Measurements from ENCODE around the gene DOCK2. TPM values are rescaled to one million over a fixed set of nuclear protein-coding genes. Genes with fewer than 3 reads are reported as not detected.

Gene DOCK2
- total and polyA plus RNA-seq, 2 donors (not counting 3 experiments of a cell fraction or from before 2014, with no cell fraction given): 0.62 to 4.8 TPM

DNA sequence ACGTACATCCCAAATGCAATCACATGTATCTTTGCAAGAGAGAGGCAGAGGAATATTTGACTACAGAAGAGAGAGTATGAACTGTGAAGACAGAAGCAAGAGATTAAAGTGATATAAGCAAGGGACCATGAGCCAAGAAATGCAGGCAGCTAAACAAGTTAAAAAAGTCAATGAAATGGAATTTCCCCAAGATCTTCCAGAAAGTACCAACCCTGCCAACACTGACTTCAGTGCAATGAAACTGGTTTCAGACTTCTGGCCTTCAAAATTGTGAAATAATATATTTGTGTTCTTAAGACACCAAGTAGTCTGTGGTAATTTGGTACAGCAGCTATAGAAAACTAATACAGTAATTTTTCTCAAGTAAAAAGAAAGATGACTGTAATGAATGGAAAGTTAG is 489.6 kb downstream of the DOCK2 start:
- no peak overlapping the region for H3K4me2 ChIP-seq (ENCODE audit: insufficient read depth, low read length)
- FAIRE-seq (no peak), DNase-seq (ENCODE audit: low read depth, low spot score) (no peak)
- intact Hi-C loops (cut with micrococcal nuclease) (no loop called here), dilution Hi-C loops (cut with MboI; ENCODE audit: extremely low pct_ligation_motif_present, low sequenced_read_pairs) (no loop called here)
- ChIA-PET CTCF (no interaction called here), POLR2A (no interaction called here)
- no peak overlapping the region for H3K27ac ChIP-seq (ENCODE audit: insufficient read depth, low read depth, low read length)
- H3K79me2 ChIP-seq (ENCODE audit: control insufficient read depth, insufficient read depth, low read length): no peaks in the 10 kb centered on the region
- H3K9me3 ChIP-seq (replicated peaks; ENCODE audit: control insufficient read depth, insufficient read depth, low read length): no peaks in the 10 kb centered on the region
- no peaks in the 10 kb centered on the region for H3K27me3 ChIP-seq (ENCODE audit: control insufficient read depth in 2 of 2, insufficient read depth in 2 of 2, low read length in 2 of 2)
- TF ChIP-seq JUN (IDR thresholded peaks at IDR 0.05; ENCODE audit: borderline replicate concordance, insufficient read depth, insufficient read length, low read depth) (no peak), POLR2A (IDR thresholded peaks at IDR 0.05; ENCODE audit: low read depth, low read length) (no peak), FOS (IDR thresholded peaks at IDR 0.05; ENCODE audit: borderline replicate concordance, insufficient read depth, low read length) (no peak), EZH2 (IDR thresholded peaks at IDR 0.05; ENCODE audit: borderline replicate concordance, low read depth, low read length, severe bottlenecking) (no peak), MYC (IDR thresholded peaks at IDR 0.05; ENCODE audit: low read depth, low read length) (no peak), POLR2AphosphoS5 (IDR thresholded peaks at IDR 0.05; ENCODE audit: insufficient read depth, low read depth, low read length) (no peak), GATA2 (IDR thresholded peaks at IDR 0.05; ENCODE audit: insufficient read depth, insufficient read length, low read depth, low read length) (no peak)
- TF ChIP-seq, protein P1, sequence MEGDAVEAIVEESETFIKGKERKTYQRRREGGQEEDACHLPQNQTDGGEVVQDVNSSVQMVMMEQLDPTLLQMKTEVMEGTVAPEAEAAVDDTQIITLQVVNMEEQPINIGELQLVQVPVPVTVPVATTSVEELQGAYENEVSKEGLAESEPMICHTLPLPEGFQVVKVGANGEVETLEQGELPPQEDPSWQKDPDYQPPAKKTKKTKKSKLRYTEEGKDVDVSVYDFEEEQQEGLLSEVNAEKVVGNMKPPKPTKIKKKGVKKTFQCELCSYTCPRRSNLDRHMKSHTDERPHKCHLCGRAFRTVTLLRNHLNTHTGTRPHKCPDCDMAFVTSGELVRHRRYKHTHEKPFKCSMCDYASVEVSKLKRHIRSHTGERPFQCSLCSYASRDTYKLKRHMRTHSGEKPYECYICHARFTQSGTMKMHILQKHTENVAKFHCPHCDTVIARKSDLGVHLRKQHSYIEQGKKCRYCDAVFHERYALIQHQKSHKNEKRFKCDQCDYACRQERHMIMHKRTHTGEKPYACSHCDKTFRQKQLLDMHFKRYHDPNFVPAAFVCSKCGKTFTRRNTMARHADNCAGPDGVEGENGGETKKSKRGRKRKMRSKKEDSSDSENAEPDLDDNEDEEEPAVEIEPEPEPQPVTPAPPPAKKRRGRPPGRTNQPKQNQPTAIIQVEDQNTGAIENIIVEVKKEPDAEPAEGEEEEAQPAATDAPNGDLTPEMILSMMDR (IDR thresholded peaks at IDR 0.05; ENCODE audit: extremely low read depth in 1 of 2, insufficient read depth in 1 of 2, low read depth in 1 of 2, low read length in 2 of 2): no peak
- TF ChIP-seq, protein P2, sequence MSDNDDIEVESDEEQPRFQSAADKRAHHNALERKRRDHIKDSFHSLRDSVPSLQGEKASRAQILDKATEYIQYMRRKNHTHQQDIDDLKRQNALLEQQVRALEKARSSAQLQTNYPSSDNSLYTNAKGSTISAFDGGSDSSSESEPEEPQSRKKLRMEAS (IDR thresholded peaks at IDR 0.05; ENCODE audit: insufficient read depth, insufficient read length): no peak
- H3K9me1 ChIP-seq (replicated peaks; ENCODE audit: control insufficient read depth, extremely low read depth, insufficient read depth, low read length): no peaks in the 10 kb centered on the region
- no peak overlapping the region for H3K4me3 ChIP-seq (replicated peaks in 1 of 3; ENCODE audit: insufficient read depth in 1 of 3, low read depth in 1 of 3, low read length in 3 of 3)
- no peaks in the 10 kb centered on the region for H4K20me1 ChIP-seq (replicated peaks; ENCODE audit: control insufficient read depth, extremely low read depth, insufficient read depth, low read length)
- H3K36me3 ChIP-seq (ENCODE audit: control insufficient read depth in 2 of 2, extremely low read depth in 1 of 2, insufficient read depth in 2 of 2, low read length in 2 of 2): no peaks in the 10 kb centered on the region
- H3K4me1 ChIP-seq (ENCODE audit: control insufficient read depth, extremely low read depth, insufficient read depth, low read length): peaks cover 2% of the 10 kb centered on the region
- BruUV-seq (replicated peaks): no TSS peak
- H2AFZ ChIP-seq (ENCODE audit: low read depth, low read length): no peak overlapping the region
- no peak overlapping the region for H3K9ac ChIP-seq (replicated peaks; ENCODE audit: extremely low read depth, insufficient read depth, low read length)
